OCI-M2 (cell line): ENCODE data around the gene TPT1.
"Not testable (repeated sequence)": the region's sequence is repeated elsewhere in the genome, so short reads cannot be mapped to it uniquely, and the experiment has no call there.

Experiments
- DNase-seq: peaks from one replicate; lab custom pipeline; 2025; ENCODE audit not compliant: unreplicated experiment; lab: John Stamatoyannopoulos, UW

TPT1 gene

GRCh38 chr13:45368005-45368404 is 27.0 kb upstream of the TPT1 start:
- DNase-seq: no peak

GRCh38 chr13:45367358-45367757 is 26.4 kb upstream of the TPT1 start:
- peak; percentile 42 for DNase-seq

GRCh38 chr13:45365558-45365885 is 24.5 kb upstream of the TPT1 start:
- DNase-seq: no peak

- no peak for DNase-seq
Observed at GRCh38 chr13:45364876-45365557, 24.0 kb upstream of the TPT1 start.

GRCh38 chr13:45362939-45363338 is 22.0 kb upstream of the TPT1 start:
- no peak for DNase-seq

GRCh38 chr13:45361596-45362206 is 20.7 kb upstream of the TPT1 start:
- DNase-seq: no peak

- DNase-seq: no peak
Observed at GRCh38 chr13:45356966-45357672, 16.1 kb upstream of the TPT1 start.

- DNase-seq: no peak
Observed at GRCh38 chr13:45353895-45354294, 12.9 kb upstream of the TPT1 start.

- no peak for DNase-seq
Observed at GRCh38 chr13:45352031-45352430, 11.0 kb upstream of the TPT1 start.

GRCh38 chr13:45350152-45350551 is 9.2 kb upstream of the TPT1 start:
- DNase-seq: no peak

- DNase-seq: no peak
Observed at GRCh38 chr13:45349438-45349837, 8.5 kb upstream of the TPT1 start.

- not testable (repeated sequence) for DNase-seq
Observed at GRCh38 chr13:45344064-45344463, 3.1 kb upstream of the TPT1 start.

- DNase-seq: not testable (repeated sequence)
Observed at GRCh38 chr13:45343102-45343501, 2.1 kb upstream of the TPT1 start.

- DNase-seq: not testable (repeated sequence)
Observed at GRCh38 chr13:45342668-45343067, 1.7 kb upstream of the TPT1 start.

- no peak for DNase-seq
Observed at GRCh38 chr13:45341799-45342500, 967 bp upstream of the TPT1 start.

GRCh38 chr13:45340422-45341033 is 455 bp downstream of the TPT1 start:
- no peak for DNase-seq

GRCh38 chr13:45339867-45340266 is 1.1 kb downstream of the TPT1 start:
- no peak for DNase-seq

GRCh38 chr13:45339399-45339798 is 1.6 kb downstream of the TPT1 start:
- DNase-seq: no peak

GRCh38 chr13:45337803-45338202 is 3.2 kb downstream of the TPT1 start:
- DNase-seq: no peak

- no peak for DNase-seq
Observed at GRCh38 chr13:45337395-45337794, 3.6 kb downstream of the TPT1 start.

- DNase-seq: no peak
Observed at GRCh38 chr13:45336025-45336800, 4.8 kb downstream of the TPT1 start.
